Retinal pigment epithelial cell (primary cell): ENCODE data around the gene ADARB2.

Source experiments
- DNase-seq: peaks from one replicate; pipeline ENCODE4 v3.0.0-alpha.2; 2010; ENCODE audit warnings: low read depth
- H3K4me3 ChIP-seq: 2 replicates; pipeline ENCODE4 v1.5.1; 2011; ENCODE audit warnings: mild to moderate bottlenecking, low read length, control low read depth, moderate library complexity
- CTCF ChIP-seq: conservative IDR thresholded peaks from 2 replicates; pipeline ENCODE4 v1.5.1; 2011; ENCODE audit warnings: low read depth, low read length, control low read depth, inconsistent platforms

Gene ADARB2

GRCh38 chr10:1475771-1476454, 261.4 kb downstream of the ADARB2 start:
- DNase-seq: no peak
- no peak overlapping the region for H3K4me3 ChIP-seq
- no peak for TF ChIP-seq CTCF

- H3K4me3 ChIP-seq: no peak overlapping the region
- DNase-seq: no peak
- TF ChIP-seq CTCF: no peak
Measured at GRCh38 chr10:1475098-1475591, 262.2 kb downstream of the ADARB2 start.

- DNase-seq: no peak
- H3K4me3 ChIP-seq: no peak overlapping the region
- TF ChIP-seq CTCF: no peak
Measured at GRCh38 chr10:1474376-1475097, 262.8 kb downstream of the ADARB2 start.

GRCh38 chr10:1473874-1474273, 263.5 kb downstream of the ADARB2 start:
- H3K4me3 ChIP-seq: no peak overlapping the region
- TF ChIP-seq CTCF: no peak
- no peak for DNase-seq

- H3K4me3 ChIP-seq: no peak overlapping the region
- TF ChIP-seq CTCF: no peak
- DNase-seq: no peak
Measured at GRCh38 chr10:1472178-1472958, 265.0 kb downstream of the ADARB2 start.

GRCh38 chr10:1468811-1469210, 268.5 kb downstream of the ADARB2 start:
- DNase-seq: no peak
- no peak overlapping the region for H3K4me3 ChIP-seq
- no peak for TF ChIP-seq CTCF
